ENCODE data around the gene RBM25.

The RBM25 gene

DNA sequence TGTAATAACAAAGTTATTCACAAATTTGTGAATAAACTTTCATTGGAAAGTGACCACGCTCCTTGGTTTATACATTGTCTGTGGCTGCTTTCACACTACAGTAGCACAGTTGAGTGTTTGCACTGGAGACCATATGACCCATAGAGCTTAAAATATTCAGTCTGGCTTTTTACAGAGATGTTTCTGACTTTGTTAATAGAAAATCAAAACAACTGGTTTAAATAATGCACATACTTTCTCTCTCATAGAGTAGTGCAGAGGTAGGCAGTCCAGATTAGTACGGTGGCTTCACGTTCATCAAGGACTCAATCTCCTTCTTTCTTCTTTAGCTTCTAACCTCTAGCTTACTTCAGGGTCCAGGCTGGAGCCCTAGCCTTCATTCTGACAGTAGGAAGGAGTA is 114.2 kb downstream of the RBM25 start:
- DNase-seq, result no peak

DNA sequence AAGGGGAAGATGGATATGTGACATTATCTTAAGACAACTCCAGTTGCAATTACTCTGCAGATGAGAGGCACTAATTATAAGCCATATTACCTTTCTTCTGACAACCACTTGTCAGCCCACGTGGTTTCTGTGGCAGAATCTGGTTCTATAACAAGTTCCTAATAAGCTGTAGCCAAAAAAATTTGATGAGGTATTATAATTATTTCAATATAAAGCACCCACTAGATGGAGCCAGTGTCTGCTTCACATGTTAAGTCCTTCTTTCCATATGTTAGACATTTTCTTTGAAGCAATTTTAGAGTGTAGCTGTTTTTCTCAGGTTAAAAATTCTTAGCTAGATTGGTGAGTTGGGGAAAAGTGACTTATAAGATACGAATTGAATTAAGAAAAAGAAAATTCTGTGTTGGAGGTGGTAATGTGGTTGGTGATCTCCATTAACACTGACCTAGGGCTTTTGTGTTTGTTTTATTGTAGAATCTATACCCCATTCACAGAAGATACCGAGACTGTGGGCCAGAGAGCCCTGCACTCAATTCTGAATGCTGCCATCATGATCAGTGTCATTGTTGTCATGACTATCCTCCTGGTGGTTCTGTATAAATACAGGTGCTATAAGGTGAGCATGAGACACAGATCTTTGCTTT is 114.9 kb downstream of the RBM25 start:
- DNase-seq, result peak; percentile 5

Measured in stimulated activated CD4-positive, alpha-beta T cell treated with anti-CD3 and anti-CD28 coated beads, Interleukin-15, amount 100 ng/mL, for 24 hours (primary cell).